ENCODE measurements around the gene RAP2C.

GRCh38 chrX:132180929-132181328 is 38.3 kb downstream of the RAP2C start:
- TF ChIP-seq CTCF (conservative IDR thresholded peaks at IDR 0.05) (no peak), EZH2 (IDR thresholded peaks at IDR 0.05; ENCODE audit: low read depth) (no peak)
